Frontal cortex (tissue), 4 donors: ENCODE measurements around the gene SMARCA4. TPM values are rescaled to one million over a fixed set of nuclear protein-coding genes. Genes with fewer than 3 reads are reported as not detected.
"Not testable (repeated sequence)": the region's sequence is repeated elsewhere in the genome, so short reads cannot be mapped to it uniquely, and the experiment has no call there.

ENCODE experiments used
- DNase-seq, 2 donors: peaks; one replicate each; pipeline ENCODE4 v3.0.0; 2012; ENCODE audit warnings: low spot score in 2 of 2
- FAIRE-seq: peaks from 2 replicates; lab custom pipeline; 2012; peaks lifted over from hg19 to GRCh38; lab: Jason Lieb, UNC
- total RNA-seq: library from RNA; depleted of rRNA; stranded (reverse); fragments of >200 nt; gene quantifications from one replicate; pipeline ENCODE4 v1.2.3, GENCODE V29; 2014
- donor health status: control.
- donor health status: control.
- donor health status: control.

The SMARCA4 gene
- total RNA-seq, 1 donor from 2014 or later: 85.2 TPM

DNA sequence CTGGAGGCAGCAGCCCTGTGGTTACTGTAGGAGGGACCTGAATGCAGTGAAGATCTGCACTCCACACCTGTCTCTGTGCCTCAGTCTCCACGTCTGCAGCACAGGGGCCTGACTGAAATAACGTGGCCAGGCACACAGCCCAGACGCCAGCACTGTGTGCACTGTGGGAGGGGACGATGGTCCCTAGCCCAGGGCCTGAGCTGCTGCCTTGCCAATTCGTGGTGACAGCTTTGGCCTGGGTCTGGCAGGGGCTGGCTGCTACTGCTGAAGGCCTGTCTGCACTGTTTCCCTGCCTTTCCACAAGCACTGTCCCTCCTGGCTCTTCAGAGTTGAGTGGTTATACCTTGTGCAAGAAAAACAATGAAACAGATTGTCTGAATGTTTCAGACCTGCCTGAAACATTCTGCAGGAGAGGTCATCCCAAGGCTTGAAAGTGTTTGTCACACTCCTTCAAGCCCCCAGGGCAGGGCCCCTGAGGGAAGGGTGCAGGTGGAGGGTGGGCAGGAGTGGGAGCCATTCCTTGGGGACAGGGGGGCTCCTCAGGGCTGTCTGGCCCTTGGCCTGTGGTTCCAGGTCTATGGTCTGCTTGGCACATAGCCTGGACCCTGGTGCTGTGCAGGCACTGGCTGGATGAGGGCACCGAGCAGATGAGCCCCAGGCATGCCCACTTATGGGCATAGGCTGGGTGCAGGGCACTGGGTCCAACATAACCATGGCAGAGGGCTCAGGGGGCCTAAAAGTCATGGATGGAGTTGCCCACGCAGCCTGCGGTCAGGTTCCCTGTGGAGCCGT lies 89.7 kb downstream of the SMARCA4 start:
- FAIRE-seq (no peak), DNase-seq (no peak)

DNA sequence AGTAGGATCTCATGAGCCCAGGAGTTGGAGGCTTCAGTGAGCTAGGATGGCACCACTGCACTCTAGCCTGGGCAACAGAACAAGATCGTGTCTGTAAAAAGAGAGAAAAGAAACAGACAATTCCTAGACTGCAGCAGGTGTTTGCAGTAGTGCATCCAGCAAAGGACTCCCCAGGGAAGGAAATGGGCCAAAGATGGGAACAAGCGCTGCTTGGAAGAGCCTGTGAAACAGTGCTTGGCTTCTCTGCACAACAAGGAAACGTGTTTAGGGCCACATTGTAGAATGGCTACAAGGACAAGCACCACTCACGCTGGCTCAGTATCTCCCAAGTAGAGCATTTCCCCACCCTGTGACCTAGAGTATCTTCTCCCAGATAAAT lies 93.0 kb downstream of the SMARCA4 start:
- DNase-seq: no peak
- FAIRE-seq: no peak

DNA sequence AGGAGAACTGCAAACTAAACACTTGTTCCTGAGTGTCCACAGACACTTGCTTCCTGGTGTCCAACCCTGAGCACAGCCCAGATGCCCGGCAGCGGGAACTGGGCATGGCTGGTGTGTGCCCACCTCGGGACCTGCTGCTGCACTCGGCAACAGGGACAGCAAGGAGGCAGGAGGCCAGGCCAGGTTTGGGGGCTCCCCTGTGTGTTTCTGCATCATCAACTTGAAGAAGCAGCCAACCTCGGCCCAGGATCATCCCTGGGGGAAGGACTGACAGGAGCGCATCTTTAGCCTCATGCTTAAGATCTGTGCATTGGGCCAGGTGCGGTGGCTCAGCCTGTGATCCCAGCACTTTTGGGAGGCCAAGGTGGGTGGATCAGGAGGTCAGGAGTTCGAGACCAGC lies 93.4 kb downstream of the SMARCA4 start:
- FAIRE-seq (no peak), DNase-seq (no peak)

DNA sequence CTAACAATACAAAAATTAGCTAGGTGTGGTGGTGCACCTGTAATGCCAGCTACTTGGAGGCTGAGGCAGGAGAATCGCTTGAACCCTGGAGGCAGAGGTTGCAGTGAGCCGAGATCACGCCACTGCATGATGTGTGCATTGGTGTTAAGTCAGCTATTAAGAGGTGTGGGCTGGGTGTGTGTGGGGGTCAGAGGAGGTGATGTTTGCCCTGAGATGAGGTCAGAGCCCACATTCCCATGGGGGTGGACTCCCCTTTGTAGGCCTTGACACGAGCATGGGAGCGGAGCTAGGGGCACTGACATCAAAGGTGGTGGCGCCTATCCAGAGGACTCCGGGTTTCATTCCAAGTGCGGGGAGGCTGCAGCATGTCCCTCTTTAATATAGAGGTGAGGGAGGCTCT lies 93.8 kb downstream of the SMARCA4 start:
- FAIRE-seq: no peak
- no peak for DNase-seq

DNA sequence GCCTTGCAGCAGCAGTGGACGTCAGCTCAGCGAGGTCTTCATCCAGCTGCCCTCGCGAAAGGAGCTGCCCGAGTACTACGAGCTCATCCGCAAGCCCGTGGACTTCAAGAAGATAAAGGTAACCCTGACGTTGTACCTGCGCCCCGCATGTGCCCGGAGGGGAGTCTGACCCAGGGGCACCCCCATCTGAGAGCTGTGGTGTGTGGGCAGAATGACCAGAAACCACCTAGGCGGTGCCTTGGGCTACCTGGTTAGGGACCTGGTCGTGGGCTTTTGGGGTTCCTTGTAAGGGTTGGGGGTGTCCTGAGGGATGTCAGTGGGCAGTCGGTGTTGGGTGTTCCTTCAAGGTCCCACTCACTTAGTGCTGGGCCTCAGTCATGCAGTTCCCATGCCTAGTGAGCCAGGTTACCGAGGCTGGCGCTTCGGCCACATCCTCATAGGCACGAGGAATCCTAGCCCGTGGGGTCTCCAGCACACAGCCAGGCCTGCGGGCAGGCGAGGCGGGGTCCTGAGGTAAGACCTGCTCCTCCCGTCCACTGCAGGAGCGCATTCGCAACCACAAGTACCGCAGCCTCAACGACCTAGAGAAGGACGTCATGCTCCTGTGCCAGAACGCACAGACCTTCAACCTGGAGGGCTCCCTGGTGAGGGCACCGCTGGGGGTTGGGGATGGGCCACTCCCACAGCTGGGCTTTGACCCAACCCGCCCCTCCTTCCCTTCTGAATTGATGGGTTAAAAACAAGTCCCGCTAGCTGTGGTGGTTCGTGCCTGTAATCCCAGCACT lies 97.6 kb downstream of the SMARCA4 start:
- DNase-seq (no peak), FAIRE-seq (no peak)

DNA sequence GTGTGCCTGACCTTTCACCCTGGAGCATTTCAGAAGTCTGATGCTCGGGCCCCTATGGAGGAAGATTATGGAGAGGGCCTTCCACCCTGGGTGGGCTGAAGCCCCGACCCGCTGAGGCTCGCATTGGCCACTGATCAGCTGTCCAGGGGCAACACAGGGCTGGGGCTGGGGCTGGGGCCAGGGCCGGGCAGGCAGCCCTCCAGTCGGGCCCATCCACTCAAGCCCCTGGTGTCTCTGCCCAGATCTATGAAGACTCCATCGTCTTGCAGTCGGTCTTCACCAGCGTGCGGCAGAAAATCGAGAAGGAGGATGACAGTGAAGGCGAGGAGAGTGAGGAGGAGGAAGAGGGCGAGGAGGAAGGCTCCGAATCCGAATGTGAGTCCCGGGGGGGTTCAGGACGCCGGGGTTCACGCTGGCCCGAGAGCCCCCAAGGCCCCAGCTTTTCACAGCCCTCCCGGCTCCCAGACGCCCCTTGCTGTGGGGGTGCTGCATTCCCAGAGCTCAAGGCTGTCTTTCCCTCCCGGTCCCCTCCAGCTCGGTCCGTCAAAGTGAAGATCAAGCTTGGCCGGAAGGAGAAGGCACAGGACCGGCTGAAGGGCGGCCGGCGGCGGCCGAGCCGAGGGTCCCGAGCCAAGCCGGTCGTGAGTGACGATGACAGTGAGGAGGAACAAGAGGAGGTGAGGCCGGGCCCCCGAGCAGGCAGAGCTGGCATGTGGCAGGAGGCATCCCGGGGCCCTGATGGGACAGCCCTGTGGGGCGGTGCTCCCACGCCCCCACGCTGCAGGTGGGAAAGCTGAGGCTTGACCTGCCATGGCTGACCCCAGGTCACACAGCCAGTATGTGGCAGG lies 98.9 kb downstream of the SMARCA4 start:
- DNase-seq (no peak), FAIRE-seq (no peak)

DNA sequence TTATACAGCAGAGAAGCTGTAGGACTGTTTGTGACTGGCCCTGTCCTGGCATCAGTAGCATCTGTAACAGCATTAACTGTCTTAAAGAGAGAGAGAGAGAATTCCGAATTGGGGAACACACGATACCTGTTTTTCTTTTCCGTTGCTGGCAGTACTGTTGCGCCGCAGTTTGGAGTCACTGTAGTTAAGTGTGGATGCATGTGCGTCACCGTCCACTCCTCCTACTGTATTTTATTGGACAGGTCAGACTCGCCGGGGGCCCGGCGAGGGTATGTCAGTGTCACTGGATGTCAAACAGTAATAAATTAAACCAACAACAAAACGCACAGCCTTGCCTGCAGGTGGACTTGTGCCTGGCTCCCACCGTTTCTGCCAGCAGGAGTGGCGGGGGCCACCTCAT lies 101.1 kb downstream of the SMARCA4 start:
- DNase-seq: no peak
- no peak for FAIRE-seq

DNA sequence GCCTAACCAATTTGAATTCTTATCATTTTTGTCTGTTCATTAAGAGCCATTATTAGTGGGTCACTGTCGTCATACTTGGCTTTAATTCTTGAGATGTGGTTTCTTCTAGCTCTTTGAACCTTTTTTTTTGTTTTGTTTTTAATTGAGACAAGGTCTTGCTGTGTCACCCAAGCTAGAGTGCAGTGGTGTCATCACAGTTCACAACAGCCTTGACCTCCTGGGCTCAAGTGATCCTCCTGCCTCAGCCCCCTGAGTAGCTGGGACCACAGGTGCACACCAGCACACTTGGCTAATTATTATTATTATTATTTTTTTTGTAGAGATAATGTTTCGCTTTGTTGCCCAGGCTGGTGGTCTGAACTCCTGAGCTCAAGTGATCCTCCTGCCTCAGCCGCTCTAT lies 102.6 kb downstream of the SMARCA4 start:
- DNase-seq: no peak
- FAIRE-seq: no peak

DNA sequence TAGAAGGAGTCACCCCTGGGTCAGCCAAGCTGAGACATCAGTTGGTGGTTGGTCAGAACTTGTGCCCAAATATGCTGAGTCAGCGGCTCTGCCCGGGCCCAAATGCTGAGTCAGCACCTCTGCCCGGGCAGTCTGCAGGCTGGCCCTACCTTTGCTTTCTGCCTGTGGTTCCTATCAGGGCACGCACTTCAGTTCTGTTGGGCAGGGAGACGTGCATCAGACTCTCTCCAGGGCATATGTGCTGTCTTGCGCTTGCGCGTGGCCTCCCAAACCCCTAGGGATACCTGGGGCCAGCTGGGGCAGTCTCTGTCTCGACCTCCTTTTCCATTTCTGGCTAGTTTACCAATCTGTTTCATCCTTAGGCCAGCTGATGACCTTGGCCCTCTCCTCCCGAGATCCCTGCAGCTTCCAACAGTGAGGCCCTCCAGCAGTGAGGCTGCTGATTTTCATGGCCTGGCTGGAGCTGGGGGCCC lies 104.0 kb downstream of the SMARCA4 start:
- FAIRE-seq (no peak), DNase-seq (peak in 1 of 2 donors; percentile 60)

DNA sequence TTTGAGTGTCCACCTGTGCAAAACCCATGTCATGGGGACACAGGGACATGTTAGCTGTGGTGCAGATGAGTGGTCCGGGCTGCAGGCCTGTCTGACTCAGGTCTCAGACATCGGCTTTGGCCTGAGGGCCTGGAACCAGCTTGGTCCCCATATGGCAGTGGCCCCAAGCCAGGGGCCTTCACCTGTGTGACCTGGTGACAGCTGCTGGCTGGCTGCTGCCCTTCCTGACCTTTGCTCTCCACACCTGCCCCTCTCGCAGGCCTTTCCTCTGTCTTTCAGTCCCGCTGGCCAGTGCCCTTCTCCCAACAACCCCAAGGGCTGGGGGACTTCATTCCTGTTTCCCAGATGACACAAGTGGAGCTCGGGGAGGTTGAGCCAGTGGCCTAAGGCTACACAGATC lies 105.5 kb downstream of the SMARCA4 start:
- DNase-seq: no peak
- FAIRE-seq: no peak

DNA sequence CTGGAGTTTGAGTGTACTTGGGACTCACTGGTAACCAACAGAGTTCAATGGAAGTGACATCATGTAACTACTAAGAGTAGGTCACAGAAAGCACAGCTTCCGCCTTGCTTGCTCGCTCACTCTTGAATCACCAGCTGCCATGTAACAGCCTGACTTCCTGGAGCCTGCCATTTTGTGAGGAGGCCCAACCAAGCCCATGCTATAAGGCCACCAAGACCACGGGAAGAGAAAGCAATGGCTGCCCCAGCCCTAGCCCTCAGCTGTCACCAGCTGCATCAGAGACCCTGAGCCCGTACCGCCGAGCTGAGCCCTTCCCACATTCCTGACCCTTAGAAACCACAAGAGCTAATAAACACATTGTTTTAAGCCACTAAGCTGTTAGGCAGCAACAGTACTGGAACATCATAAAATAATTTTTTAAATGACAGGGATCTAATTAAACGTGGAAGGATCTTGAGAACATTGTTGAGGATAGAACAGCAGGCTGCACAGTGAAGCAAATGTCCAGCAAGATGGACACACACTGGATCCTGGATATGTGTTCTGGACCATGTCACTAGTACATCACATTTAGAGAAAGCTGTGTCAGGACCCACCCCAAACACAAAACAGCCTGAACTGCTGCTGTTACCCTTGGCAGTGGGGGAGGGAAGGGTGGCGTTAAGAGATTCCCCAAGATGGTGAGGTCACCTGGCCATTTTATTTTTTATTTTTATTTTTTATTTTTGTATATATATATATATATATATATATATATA lies 106.7 kb downstream of the SMARCA4 start:
- no peak for FAIRE-seq
- DNase-seq: no peak

DNA sequence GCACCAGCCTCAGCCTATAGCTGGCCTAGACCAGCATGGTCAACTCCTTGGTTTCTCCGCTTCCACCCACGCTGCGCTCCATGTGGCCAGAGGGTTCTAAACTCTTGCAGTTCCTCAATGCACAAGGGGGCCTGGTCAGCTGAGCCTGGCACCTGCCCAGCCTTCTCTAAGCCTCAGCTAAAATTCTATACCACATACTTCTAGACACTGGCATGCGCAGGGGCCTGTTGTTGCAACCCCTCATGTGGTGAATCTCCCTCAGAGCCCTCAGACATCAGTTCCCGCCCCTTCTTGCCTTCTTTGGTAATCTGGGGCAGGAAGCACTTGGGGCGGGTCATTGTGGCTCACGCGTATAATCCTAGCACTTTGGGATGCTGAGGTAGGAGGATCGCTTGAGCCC lies 108.7 kb downstream of the SMARCA4 start:
- FAIRE-seq: no peak
- DNase-seq: no peak

DNA sequence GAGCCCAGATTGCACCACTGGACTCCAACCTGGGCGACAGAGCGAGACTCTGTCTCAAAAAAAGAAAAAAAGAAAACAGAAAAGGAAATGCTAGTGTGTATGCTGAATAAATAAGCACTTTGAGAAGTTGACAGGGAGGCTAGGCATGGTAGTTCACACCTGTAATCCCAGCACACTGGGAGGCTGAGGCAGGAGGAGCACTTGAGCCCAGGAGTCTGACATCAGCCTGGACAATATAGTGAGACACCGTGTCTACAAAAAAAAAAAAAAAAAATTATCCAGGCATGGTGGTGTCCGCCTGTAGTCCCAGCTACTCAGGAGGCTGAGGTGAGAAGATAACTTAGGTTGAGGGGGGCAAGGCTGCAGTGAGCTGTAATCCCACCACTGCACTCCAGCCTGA lies 109.3 kb downstream of the SMARCA4 start:
- no peak for DNase-seq
- FAIRE-seq: no peak

DNA sequence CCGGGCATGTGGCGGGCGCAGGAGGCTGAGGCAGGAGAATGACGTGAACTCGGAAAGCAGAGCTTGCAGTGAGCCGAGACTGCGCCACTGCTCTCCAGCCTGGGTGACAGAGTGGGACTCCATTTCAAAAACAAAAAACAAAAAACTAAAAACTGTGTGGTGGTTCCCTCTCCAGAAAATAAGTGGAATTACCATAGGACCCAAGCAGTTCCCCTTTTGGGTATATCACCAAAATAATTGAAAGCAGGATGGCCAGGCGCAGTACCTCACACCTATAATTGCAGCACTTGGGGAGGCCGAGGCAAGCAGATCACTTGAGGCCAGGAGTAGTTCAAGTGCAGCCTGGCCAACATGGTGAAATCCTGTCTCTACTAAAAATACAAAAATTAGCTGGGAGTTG lies 112.7 kb downstream of the SMARCA4 start:
- no peak for FAIRE-seq
- DNase-seq: no peak

DNA sequence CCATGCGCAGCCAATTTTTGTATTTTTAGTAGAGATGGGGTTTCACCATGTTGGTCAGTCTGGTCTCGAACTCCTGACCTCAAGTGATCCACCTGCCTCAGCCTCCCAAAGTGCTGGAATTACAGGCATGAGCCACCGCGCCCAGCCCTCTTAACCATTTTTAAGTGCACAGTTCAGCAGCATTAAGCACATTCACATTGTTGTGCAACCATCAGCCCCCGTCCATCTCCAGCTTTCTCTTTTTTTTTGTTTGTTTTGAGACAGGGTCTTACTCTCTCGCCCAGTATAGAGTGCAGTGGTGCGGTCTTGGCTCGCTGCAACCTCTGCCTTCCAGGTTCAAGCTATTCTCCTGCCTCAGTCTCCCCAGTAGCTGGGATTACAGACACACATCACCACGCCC lies 116.0 kb downstream of the SMARCA4 start:
- DNase-seq, FAIRE-seq: not testable (repeated sequence)

DNA sequence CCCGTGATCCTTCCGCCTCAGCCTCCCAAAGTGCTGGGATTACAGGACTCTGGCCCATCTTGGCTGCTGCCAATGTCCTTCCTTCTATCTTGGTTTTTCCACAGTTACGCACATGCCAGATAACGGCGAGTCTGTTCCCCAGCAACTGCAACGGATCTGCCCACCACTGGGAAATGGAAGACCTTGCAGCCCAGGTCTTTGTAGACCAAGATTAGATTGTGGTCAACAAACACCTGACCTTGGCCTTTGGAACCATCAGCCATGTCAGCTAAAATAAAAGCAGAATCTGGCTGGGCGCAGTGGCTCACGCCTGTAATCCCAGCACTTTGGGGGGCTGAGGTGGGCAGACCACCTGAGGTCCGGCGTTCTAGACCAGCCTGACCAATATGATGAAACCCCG lies 118.1 kb downstream of the SMARCA4 start:
- DNase-seq: peak in 1 of 2 donors; percentile 3
- no peak for FAIRE-seq

DNA sequence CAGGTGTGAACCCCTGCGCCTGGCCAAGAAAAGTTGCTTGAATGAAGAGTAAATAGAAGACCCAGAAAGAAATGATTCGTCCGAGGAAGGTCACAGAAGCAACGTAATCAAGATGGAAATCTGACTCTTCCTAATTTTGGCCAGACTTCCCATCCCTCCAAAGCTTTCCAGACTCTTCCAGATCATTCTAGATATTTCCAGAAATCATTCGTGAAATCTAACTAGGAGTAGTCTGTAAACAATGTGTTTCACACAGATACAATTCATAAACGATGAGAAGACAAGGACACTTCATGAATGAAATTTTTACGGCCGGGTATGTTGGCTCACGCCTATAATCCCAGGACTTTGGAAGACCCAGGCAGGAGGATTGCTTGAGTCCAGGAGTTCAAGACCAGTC lies 119.2 kb downstream of the SMARCA4 start:
- DNase-seq (no peak), FAIRE-seq (no peak)

DNA sequence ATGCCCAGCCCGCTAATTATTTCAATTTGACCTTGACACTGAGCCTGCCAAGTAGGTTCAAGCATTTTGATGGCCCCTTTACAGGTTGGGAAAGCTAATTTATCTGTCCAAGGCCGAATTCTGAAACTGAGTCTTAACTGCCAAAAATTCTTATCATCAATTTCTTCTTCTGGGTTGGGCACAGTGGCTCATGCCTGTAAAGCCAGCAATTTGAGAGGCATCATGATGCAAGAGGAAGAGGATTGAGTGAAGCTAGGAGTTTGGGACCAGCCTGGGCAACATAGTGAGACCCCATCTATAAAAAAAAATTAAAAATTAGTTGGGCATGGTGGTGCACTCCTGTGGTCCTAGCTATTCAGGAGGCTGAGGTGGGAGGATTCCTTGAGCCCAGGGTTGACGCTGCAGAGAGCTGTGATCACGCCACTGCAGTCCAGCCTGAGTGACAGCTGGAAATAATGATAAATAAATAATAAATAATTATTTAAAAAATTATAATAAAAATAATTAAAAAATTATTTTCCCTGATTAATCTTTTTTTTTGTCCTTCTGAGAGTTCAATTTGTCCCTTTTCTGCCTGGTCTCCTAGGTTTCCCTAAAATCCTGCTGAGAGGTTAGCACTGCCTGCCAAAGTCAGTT lies 127.2 kb downstream of the SMARCA4 start:
- FAIRE-seq (no peak), DNase-seq (no peak)
